Osteoblast (primary cell): Measurements from ENCODE around the gene SERPINI1. TPM values are rescaled to one million over a fixed set of nuclear protein-coding genes. Genes with fewer than 3 reads are reported as not detected.

ENCODE experiments used
- DNase-seq: peaks from one replicate; pipeline ENCODE4 v3.0.0; 2011; ENCODE audit warnings: low spot score, mixed read lengths; ENCODE audit not compliant: insufficient read length; ENCODE audit errors: missing footprints
- H2AFZ ChIP-seq: 2 replicates; pipeline ENCODE4 v1.6.0; 2011; ENCODE audit warnings: mild to moderate bottlenecking, low read length
- H3K27ac ChIP-seq: 2 replicates; pipeline ENCODE4 v1.5.1; 2011; ENCODE audit warnings: mild to moderate bottlenecking, low read depth, low read length, moderate library complexity
- H3K27me3 ChIP-seq: 2 replicates; pipeline ENCODE4 v1.6.0; 2012; ENCODE audit warnings: mild to moderate bottlenecking, control low read depth, inconsistent platforms, low read length, moderate library complexity; ENCODE audit not compliant: insufficient read depth
- H3K36me3 ChIP-seq: 2 replicates; pipeline ENCODE4 v1.5.1; 2011; ENCODE audit warnings: mild to moderate bottlenecking, low read length, control low read depth, moderate library complexity; ENCODE audit not compliant: insufficient read depth
- H3K4me1 ChIP-seq: 2 replicates; pipeline ENCODE4 v1.5.1; 2011; ENCODE audit warnings: mild to moderate bottlenecking, low read length, control low read depth, moderate library complexity; ENCODE audit not compliant: insufficient read depth
- H3K4me2 ChIP-seq: 2 replicates; pipeline ENCODE4 v1.6.0; 2011; ENCODE audit warnings: mild to moderate bottlenecking, low read length; ENCODE audit not compliant: insufficient read depth
- H3K4me3 ChIP-seq: fragments of 200-600 bp; sonication (generic); 3 replicates; pipeline ENCODE4 v1.5.1; 2012; ENCODE audit warnings: mild to moderate bottlenecking, low read length, inconsistent platforms; ENCODE audit not compliant: insufficient read depth
- H3K79me2 ChIP-seq: 2 replicates; pipeline ENCODE4 v1.6.0; 2012; ENCODE audit warnings: mild to moderate bottlenecking, low read length, control low read depth, inconsistent platforms; ENCODE audit not compliant: insufficient read depth
- H3K9me3 ChIP-seq: 2 replicates; pipeline ENCODE4 v1.5.1; 2011; ENCODE audit warnings: low read depth, low read length, control low read depth
- H4K20me1 ChIP-seq: 2 replicates; pipeline ENCODE4 v1.6.0; 2012; ENCODE audit warnings: mild to moderate bottlenecking, low read length, control low read depth; ENCODE audit not compliant: insufficient read depth
- total RNA-seq: library from RNA; depleted of rRNA; stranded (reverse); fragments of >200 nt; gene quantifications from 2 replicates; pipeline ENCODE4 v1.2.3, GENCODE V29; 2012
- TF ChIP-seq, protein P1 (sequence below): IDR thresholded peaks from 2 replicates; pipeline ENCODE4 v1.5.1; 2011; ENCODE audit warnings: mild to moderate bottlenecking, low read depth, low read length, moderate library complexity; ENCODE audit errors: extremely low read depth

SERPINI1 gene
- total RNA-seq, 1 donor: 1.4 TPM

DNA sequence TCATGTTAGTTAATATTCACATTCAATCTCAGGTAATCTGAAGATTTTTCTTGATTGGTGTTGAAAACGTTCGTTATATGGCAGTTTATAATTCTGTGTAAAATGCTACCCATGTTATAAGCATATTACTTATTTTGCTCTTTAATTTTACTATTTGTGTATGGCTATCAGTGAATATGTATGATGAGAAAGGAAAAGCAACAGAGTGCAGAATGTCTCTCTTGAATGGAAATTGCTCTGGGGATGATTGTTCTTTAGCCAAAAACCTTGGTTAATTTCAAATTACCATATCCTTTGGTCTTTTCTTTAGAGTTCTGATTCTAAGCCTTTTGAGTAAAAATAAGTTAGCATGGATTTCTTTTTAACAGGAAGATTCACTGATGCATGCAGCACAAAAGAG lies 2.5 kb downstream of the SERPINI1 start:
- Histone ChIP-seq H3K27ac (no peak overlapping the region), H3K27me3 (peaks cover 11% of the 10 kb centered on the region), H3K4me2 (no peak overlapping the region), H3K4me1 (peaks cover 14% of the 10 kb centered on the region), H3K79me2 (peaks cover 16% of the 10 kb centered on the region), H3K9me3 (no peaks in the 10 kb centered on the region), H2AFZ (no peak overlapping the region), H4K20me1 (peaks cover 5% of the 10 kb centered on the region), H3K4me3 (no peak overlapping the region), H3K36me3 (no peaks in the 10 kb centered on the region)
- TF ChIP-seq, protein P1, sequence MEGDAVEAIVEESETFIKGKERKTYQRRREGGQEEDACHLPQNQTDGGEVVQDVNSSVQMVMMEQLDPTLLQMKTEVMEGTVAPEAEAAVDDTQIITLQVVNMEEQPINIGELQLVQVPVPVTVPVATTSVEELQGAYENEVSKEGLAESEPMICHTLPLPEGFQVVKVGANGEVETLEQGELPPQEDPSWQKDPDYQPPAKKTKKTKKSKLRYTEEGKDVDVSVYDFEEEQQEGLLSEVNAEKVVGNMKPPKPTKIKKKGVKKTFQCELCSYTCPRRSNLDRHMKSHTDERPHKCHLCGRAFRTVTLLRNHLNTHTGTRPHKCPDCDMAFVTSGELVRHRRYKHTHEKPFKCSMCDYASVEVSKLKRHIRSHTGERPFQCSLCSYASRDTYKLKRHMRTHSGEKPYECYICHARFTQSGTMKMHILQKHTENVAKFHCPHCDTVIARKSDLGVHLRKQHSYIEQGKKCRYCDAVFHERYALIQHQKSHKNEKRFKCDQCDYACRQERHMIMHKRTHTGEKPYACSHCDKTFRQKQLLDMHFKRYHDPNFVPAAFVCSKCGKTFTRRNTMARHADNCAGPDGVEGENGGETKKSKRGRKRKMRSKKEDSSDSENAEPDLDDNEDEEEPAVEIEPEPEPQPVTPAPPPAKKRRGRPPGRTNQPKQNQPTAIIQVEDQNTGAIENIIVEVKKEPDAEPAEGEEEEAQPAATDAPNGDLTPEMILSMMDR: no peak
- DNase-seq: no peak

DNA sequence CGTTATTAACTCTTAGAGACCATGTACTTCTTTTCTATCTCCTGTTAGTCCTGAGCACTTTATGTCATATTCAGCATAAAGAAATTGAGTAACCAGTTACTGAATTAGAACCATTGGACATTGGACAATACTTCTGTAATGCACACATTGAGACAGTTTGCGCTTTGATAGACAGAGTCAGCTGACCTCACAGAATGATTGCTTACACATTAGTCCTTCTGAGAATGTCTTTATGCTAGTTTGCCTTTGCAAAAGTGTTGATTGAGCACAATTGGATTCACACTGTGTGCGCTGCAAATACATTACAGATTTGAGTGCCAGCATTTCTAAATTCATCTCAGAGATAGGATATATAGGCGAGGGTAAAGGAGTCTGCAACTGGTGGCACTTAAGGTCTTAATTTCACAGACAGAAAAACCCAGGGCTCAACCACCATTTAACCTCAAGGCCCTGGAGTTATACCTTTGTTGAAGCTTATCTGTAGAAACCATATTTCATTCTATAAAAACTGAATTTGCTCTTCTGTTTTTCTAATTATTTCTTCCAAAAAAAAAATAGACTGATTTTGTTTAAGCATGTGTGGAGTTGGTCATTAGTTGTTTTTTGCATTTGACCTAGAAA lies 3.8 kb downstream of the SERPINI1 start:
- H3K4me1 ChIP-seq: peaks cover 7% of the 10 kb centered on the region
- H3K4me2 ChIP-seq: no peak overlapping the region
- H4K20me1 ChIP-seq: no peaks in the 10 kb centered on the region
- H3K27ac ChIP-seq: no peak overlapping the region
- no peak overlapping the region for H2AFZ ChIP-seq
- TF ChIP-seq, protein P1: no peak
- H3K4me3 ChIP-seq: no peak overlapping the region
- no peak for DNase-seq
- H3K79me2 ChIP-seq: peaks cover 4% of the 10 kb centered on the region
- H3K27me3 ChIP-seq: peaks cover 11% of the 10 kb centered on the region
- no peaks in the 10 kb centered on the region for H3K9me3 ChIP-seq
- no peaks in the 10 kb centered on the region for H3K36me3 ChIP-seq

DNA sequence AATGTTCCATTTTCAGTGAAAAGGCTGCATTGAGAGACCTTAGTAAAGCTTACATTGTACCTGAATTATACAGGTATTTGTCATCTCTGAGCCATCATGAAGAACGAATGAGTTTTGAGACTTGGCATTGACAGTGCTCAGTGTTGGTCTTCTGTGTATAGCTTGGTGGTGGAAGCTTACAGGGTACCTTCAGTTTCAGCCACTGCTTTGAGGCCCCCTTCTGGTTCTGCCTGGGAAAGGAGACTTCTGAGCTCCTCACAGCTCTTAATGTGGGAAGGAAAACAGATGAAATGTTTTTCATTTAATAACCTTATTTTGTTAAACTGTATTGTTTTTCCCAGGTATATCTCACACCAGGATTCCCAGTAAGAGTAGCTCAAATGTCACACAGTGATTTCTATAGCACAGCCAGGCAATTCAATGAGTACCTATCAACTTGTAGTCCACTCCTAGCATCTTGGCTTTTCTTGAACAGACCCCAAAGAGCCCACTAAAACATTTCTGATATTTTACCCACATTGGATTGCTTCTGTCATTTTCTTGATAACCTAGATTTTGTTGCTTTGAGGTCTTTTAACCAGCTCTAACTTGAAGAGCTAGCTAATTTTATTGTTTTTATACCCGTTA lies 5.6 kb downstream of the SERPINI1 start:
- H3K36me3 ChIP-seq: no peaks in the 10 kb centered on the region
- H3K27ac ChIP-seq: no peak overlapping the region
- H3K79me2 ChIP-seq: no peaks in the 10 kb centered on the region
- no peaks in the 10 kb centered on the region for H4K20me1 ChIP-seq
- H3K4me2 ChIP-seq: no peak overlapping the region
- peaks cover 2% of the 10 kb centered on the region for H3K4me1 ChIP-seq
- peak; percentile 11 for DNase-seq
- no peaks in the 10 kb centered on the region for H3K9me3 ChIP-seq
- peaks cover 8% of the 10 kb centered on the region for H3K27me3 ChIP-seq
- H3K4me3 ChIP-seq: no peak overlapping the region
- H2AFZ ChIP-seq: peak overlapping the region; percentile 30
- TF ChIP-seq, protein P1: peak; percentile 54

DNA sequence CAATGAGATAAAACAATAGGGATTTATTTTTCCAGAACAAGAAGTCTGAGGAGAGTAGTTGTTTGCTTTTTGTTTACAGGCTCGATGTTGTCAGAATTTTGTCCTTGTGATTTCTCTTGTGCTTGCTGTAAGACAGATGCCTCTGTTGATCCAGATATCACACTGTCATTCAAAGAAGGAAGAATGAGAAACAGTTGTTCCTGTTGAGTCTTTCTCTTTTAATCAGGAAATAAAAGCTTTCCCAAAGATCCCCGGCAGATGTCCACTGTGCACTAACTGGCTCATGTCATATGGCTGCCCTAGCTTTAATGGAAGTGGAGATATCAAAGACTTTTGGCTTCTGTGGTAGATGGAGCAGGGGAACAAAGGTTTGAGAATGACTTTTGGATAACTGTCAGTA lies 6.8 kb downstream of the SERPINI1 start:
- Histone ChIP-seq H2AFZ (no peak overlapping the region), H3K27ac (no peak overlapping the region), H3K4me3 (no peak overlapping the region), H3K4me1 (no peaks in the 10 kb centered on the region), H3K36me3 (no peaks in the 10 kb centered on the region), H3K79me2 (no peaks in the 10 kb centered on the region), H3K27me3 (no peaks in the 10 kb centered on the region), H3K4me2 (no peak overlapping the region), H3K9me3 (no peaks in the 10 kb centered on the region), H4K20me1 (no peaks in the 10 kb centered on the region)
- DNase-seq: no peak
- TF ChIP-seq, protein P1: no peak
